NCI-H2196 treated with DMSO at 0.1 percent for 48 hours (cell line): ENCODE data around the gene MPZL2.
"Not testable (repeated sequence)": the region's sequence is repeated elsewhere in the genome, so short reads cannot be mapped to it uniquely, and the experiment has no call there.

Experiments used
- DNase-seq: peaks from one replicate; lab custom pipeline; 2025; ENCODE audit not compliant: unreplicated experiment; lab: John Stamatoyannopoulos, UW

The MPZL2 gene

GRCh38 chr11:118263695-118264568 is at the start of gene MPZL2:
Gene MPZL2, minus strand, starts transcription at chr11:118264297. Its CDS starts 144 bp downstream, at chr11:118264153.
- no peak for DNase-seq

DNA sequence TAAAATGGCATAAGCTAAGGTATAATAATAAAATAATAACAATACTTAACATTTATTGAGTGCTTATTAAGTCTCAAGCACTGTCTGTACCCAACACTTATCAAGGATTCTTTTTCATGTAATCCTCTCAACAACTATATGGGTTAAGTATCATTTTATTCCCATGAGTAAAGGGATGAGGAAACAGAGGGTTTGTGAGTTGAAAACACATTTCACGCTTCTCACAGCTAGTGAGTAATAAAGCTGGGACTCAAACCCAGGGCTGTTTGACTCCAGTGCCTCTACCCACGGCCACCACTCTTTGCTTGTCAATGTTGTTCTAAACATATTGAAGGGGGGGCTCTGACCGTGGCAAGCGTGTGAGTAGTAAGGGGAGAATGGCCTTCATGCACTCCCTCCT is 49.1 kb upstream of the MPZL2 start:
- DNase-seq, result no peak

GRCh38 chr11:118312328-118312727 is 48.2 kb upstream of the MPZL2 start:
- no peak for DNase-seq

DNA sequence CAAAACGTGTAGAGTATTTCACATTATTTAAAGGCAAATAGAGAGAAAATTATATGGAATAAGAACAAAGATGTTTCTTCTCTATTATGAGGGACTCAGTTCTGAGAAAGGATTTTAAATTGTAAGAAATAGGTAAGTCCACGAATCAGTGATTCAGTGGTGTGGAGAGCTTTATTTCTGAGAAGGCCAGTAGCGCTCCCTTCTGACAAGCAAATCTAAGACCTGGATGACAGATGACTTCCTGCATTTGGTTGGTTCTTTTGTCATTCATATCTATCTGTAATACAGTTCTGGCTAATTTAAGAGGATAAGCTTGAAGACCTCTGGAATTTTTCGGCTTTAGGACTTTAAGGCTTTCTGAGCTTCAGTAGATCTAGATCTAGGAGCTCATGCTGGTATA is 47.4 kb upstream of the MPZL2 start:
- DNase-seq, result no peak

GRCh38 chr11:118310781-118311485 is 46.8 kb upstream of the MPZL2 start:
- no peak for DNase-seq

DNA sequence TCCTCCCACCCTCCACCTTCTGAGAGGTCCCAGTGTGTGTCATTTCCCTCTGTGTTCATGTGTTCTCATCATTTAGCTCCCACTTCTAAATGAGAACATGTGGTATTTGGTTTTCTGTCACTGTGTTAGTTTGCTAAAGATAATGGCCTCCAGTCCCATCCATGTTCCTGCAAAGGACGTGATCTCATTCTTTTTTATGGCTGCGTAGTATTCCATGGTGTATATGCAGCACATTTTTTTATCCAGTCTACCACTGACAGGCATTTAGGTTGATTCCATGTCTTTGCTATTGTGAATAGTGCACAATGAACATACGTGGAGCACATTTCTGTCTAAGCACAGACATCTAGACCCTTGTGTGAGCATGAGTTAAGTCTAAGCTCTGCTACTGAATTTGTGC is 46.2 kb upstream of the MPZL2 start:
- DNase-seq, result no peak

GRCh38 chr11:118308995-118309528 is 45.0 kb upstream of the MPZL2 start:
- not testable (repeated sequence) for DNase-seq

- DNase-seq, result no peak
Observed at GRCh38 chr11:118306556-118306955, 42.5 kb upstream of the MPZL2 start.

DNA sequence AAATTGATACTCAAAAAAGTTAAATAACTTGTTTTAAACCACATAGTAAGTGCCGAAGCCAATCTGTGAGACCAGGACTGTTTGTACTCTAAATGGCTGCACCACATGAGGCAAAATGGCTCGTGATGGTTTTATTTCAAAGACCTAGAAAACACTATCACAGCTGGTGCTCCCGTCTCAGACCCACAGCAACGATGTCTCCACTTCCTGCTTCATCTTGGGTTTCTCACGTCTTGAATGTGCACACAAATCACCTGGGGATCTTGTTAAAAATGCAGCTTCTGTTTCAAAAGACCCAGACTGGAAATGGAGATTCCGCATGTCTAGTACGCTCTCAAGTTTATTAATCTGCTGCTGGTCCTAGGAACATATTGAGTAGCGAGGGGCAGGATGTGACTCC is 41.6 kb upstream of the MPZL2 start:
- DNase-seq, result no peak

DNA sequence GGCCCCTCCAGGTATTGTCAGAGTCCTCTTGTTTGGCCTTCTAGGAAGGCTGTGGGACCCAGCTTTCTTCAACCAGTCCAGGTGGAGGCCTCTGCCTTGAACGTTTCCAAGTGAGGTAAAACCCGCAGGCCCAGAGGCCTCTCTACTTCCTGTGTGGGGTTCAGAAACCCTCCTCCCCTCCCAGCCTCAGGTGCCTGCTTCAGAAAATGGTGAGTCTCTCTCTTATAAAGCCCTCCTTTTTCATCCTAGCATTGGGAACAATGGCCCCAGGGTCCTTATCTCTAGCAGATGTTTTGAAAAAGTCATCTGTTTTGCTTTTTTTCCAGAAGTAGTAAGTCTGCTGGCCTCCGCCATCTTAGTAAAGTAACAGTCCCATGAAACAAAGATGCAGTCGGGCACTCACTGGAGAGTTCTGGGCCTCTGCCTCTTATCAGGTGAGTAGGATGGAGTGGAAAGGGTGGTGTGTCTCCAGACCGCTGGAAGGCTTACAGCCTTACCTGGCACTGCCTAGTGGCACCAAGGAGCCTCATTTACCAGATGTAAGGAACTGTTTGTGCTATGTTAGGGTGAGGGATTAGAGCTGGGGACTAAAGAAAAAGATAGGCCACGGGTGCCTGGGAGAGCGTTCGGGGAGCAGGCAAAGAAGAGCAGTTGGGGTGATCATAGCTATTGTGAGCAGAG is 40.6 kb upstream of the MPZL2 start, which contains the start of gene CD3E:
Gene CD3E, plus strand, starts transcription at position 163 of the 681 bp plus-strand sequence. Its CDS starts 223 bp downstream, at position 386.
- DNase-seq, result no peak

GRCh38 chr11:118304227-118304567 is 40.1 kb upstream of the MPZL2 start:
- DNase-seq, result no peak

- no peak for DNase-seq
Observed at GRCh38 chr11:118301600-118302195, 37.6 kb upstream of the MPZL2 start.

DNA sequence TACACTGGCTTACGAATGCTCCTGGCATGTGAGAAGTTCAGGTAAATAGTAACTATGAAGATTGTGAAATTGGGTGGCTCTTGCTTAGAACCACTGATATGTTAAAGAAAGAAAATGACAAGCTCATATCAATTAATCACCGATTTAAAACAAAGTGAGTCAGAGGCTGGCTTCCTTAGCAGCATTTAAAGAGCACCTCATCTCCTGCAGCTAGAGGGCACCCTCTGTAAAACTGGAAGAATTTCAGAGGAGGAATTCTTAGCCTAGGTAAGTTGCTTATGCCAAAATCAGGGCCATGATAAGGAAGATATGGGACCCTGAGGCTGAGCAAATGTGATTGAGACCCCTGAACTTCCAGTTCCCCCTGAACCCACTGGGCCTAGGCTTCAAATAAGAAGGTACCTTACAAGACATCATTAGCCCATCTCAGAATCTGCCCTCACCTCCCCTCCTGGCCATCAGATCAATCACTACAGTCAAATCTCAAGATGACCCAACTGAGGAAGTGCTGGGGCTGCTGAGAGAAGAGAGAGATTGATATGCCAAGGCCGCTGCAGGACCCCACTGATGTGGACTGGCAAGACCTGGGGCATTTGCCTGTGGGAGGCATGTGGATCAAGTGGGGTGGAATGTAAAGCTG is 31.8 kb upstream of the MPZL2 start:
- DNase-seq, result no peak

GRCh38 chr11:118295199-118295598 is 31.1 kb upstream of the MPZL2 start:
- no peak for DNase-seq

DNA sequence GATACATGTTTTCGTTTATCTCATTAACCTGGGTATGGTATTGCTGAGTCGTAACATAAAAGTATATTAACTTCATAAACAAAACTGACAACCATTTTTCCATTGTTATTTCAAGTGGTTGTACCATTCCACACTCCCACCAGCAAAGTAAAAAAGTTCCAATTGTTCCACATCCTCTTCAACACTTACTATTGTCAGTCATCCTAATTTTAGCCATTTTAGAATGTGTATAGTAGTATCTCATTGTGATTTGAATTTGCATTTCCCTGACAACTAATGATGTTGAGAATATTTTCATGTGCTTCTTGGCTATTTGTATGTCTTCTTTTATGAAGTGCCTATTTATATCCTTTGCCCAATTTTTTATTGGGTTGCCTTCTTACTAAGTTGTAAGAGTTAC is 30.0 kb upstream of the MPZL2 start:
- no peak for DNase-seq

GRCh38 chr11:118291477-118292135 is 27.5 kb upstream of the MPZL2 start:
- no peak for DNase-seq

DNA sequence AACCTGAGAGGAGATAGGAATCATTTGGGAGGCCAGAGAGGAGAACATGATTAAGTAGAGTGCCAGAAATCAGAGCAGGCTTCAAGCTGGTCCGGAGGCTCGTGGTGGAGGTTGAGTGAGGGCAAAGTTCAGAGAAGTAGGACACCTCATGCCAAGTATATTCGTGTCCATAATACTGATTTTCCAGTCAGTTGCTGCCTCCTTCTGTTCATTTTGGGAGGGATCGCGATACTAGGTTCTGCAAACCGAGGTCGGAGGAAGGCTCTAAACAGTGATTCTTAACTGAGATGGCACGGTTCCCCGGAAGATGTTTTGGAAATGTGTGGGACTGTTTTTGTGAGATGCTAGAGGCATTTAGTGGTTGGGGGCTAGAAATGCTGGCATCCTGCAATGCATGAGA is 26.8 kb upstream of the MPZL2 start:
- no peak for DNase-seq

DNA sequence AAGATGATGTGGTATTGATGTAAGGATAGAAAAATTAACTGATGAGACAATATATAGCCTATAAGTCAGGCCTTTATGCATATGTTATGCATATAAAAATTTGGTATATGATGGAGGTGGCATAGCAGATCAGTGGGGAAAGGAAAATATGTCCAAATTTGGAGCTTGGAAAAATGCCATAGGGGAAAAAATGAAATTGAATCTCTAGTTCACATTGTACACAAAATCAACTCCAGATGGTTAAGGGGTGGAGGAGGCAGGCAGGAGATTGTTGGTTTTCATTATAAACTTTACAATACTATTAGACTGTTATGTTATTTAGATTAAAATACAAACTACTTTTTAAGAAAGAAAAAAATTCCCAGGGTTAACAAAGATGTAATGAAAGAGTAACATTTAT is 25.3 kb upstream of the MPZL2 start:
- no peak for DNase-seq

DNA sequence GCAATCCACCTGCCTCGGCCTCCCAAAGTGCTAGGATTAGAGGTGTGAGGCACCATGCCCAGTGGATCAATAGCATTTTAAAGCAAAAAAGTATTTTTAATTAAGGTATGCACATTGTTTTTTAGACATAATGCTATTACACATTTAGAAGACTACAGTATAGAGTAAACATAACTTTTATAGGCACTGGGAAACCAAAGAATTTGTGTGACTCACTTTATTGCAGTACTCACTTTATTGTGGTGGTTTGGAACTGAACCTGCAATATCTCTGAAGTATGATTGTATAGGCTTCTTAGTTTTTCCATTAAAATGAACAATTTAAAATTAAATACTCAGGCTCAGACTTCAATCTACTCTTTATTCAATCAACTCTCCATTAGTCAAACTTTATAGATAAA is 22.9 kb upstream of the MPZL2 start:
- DNase-seq, result no peak

- no peak for DNase-seq
Observed at GRCh38 chr11:118286545-118286944, 22.4 kb upstream of the MPZL2 start.
